GM21367 (cell line): ENCODE results near the gene SMYD2.
A peak's percentile ranks its signal among the peaks of the same experiment; 100 is the strongest.

Experiments
- ATAC-seq: cut with Tn5 transposase; IDR thresholded peaks from one replicate; pipeline ENCODE4 v1.9.1; 2021; ENCODE audit not compliant: unreplicated experiment

Gene SMYD2

GRCh38 chr1:214327514-214327913 is 46.6 kb downstream of the SMYD2 start:
- no peak for ATAC-seq

GRCh38 chr1:214328770-214329469 is 48.0 kb downstream of the SMYD2 start:
- peak; percentile 92 for ATAC-seq

- no peak for ATAC-seq
Observed at GRCh38 chr1:214329470-214330220, 48.7 kb downstream of the SMYD2 start.

- ATAC-seq = no peak
Observed at GRCh38 chr1:214330222-214330621, 49.3 kb downstream of the SMYD2 start.

- ATAC-seq = no peak
Observed at GRCh38 chr1:214330715-214331114, 49.8 kb downstream of the SMYD2 start.

GRCh38 chr1:214331180-214331579 is 50.2 kb downstream of the SMYD2 start:
- ATAC-seq = no peak

- ATAC-seq = peak; percentile 42
Observed at GRCh38 chr1:214331827-214332423, 51.0 kb downstream of the SMYD2 start.

GRCh38 chr1:214332946-214333798 is 52.2 kb downstream of the SMYD2 start:
- no peak for ATAC-seq

GRCh38 chr1:214335567-214335966 is 54.6 kb downstream of the SMYD2 start:
- no peak for ATAC-seq

GRCh38 chr1:214337015-214337414 is 56.1 kb downstream of the SMYD2 start:
- no peak for ATAC-seq

- ATAC-seq = no peak
Observed at GRCh38 chr1:214337511-214337910, 56.6 kb downstream of the SMYD2 start.

- no peak for ATAC-seq
Observed at GRCh38 chr1:214338212-214338611, 57.3 kb downstream of the SMYD2 start.

- no peak for ATAC-seq
Observed at GRCh38 chr1:214341459-214341858, 60.5 kb downstream of the SMYD2 start.

- ATAC-seq = no peak
Observed at GRCh38 chr1:214341932-214342331, 61.0 kb downstream of the SMYD2 start.

GRCh38 chr1:214342525-214342924 is 61.6 kb downstream of the SMYD2 start:
- ATAC-seq = no peak

- no peak for ATAC-seq
Observed at GRCh38 chr1:214344897-214345296, 63.9 kb downstream of the SMYD2 start.

- ATAC-seq = no peak
Observed at GRCh38 chr1:214349008-214349407, 68.0 kb downstream of the SMYD2 start.

GRCh38 chr1:214349781-214350180 is 68.8 kb downstream of the SMYD2 start:
- no peak for ATAC-seq

- no peak for ATAC-seq
Observed at GRCh38 chr1:214351551-214352277, 70.8 kb downstream of the SMYD2 start.

- ATAC-seq = no peak
Observed at GRCh38 chr1:214352838-214353237, 71.9 kb downstream of the SMYD2 start.
